Measurements from ENCODE around the gene TFDP2. TPM values are rescaled to one million over a fixed set of nuclear protein-coding genes. Genes with fewer than 3 reads are reported as not detected.
"Not testable (repeated sequence)": the region's sequence is repeated elsewhere in the genome, so short reads cannot be mapped to it uniquely, and the experiment has no call there.

The TFDP2 gene
- total RNA-seq, 2 experiments from 2014 or later = 33.1 to 34.2 TPM

GRCh38 chr3:142077155-142077858 lies 72.0 kb downstream of the TFDP2 start:
- peaks cover 9% of the 10 kb centered on the region for H3K9me3 Mint-ChIP-seq
- no peaks in the 10 kb centered on the region for H3K4me1 Mint-ChIP-seq (ENCODE audit: low read depth)
- H3K27ac ChIP-seq (ENCODE audit: low read depth in 1 of 2, low read length in 2 of 2) = no peak overlapping the region
- H3K4me3 Mint-ChIP-seq = no peak overlapping the region
- DNase-seq (no peak), ATAC-seq (ENCODE audit: poor library complexity) (no peak)
- no peaks in the 10 kb centered on the region for H3K27me3 Mint-ChIP-seq
- intact Hi-C loops (cut with DNase I, micrococcal nuclease) = no loop called here
- H3K4me1 ChIP-seq (ENCODE audit: insufficient read depth, low read length) = no peaks in the 10 kb centered on the region
- H3K27me3 ChIP-seq (ENCODE audit: control insufficient read depth in 1 of 2, insufficient read depth in 2 of 2, low read length in 2 of 2) = no peaks in the 10 kb centered on the region
- no peak for TF ChIP-seq CTCF (IDR thresholded peaks at IDR 0.05)
- POLR2A ChIA-PET = no interaction called here
- no peaks in the 10 kb centered on the region for H3K36me3 ChIP-seq (ENCODE audit: insufficient read depth, low read length)
- no peaks in the 10 kb centered on the region for H3K9me3 ChIP-seq (ENCODE audit: control insufficient read depth in 1 of 2, insufficient read depth in 1 of 2, low read length in 2 of 2)
- no peak overlapping the region for H3K4me3 ChIP-seq (ENCODE audit: low read length)
- CTCF ChIA-PET = no interaction called here
- peaks cover 50% of the 10 kb centered on the region for H3K36me3 Mint-ChIP-seq (ENCODE audit: low read depth)
- H3K27ac Mint-ChIP-seq = no peak overlapping the region

GRCh38 chr3:142075656-142076055 lies 73.7 kb downstream of the TFDP2 start:
- H3K27me3 ChIP-seq (ENCODE audit: control insufficient read depth in 1 of 2, insufficient read depth in 2 of 2, low read length in 2 of 2); CTCF ChIA-PET; H3K36me3 ChIP-seq (ENCODE audit: insufficient read depth, low read length); H3K27ac Mint-ChIP-seq; H3K4me1 ChIP-seq (ENCODE audit: insufficient read depth, low read length); ATAC-seq (ENCODE audit: poor library complexity); H3K9me3 ChIP-seq (ENCODE audit: control insufficient read depth in 1 of 2, insufficient read depth in 1 of 2, low read length in 2 of 2); H3K27ac ChIP-seq (ENCODE audit: low read depth in 1 of 2, low read length in 2 of 2); H3K4me3 ChIP-seq (ENCODE audit: low read length); DNase-seq; H3K27me3 Mint-ChIP-seq; POLR2A ChIA-PET; intact Hi-C loops (cut with DNase I, micrococcal nuclease); H3K4me1 Mint-ChIP-seq (ENCODE audit: low read depth); H3K9me3 Mint-ChIP-seq; H3K4me3 Mint-ChIP-seq: not testable (repeated sequence)
- peaks cover 38% of the 10 kb centered on the region for H3K36me3 Mint-ChIP-seq (ENCODE audit: low read depth)

- Mint-ChIP-seq H3K4me1 (ENCODE audit: low read depth) (no peaks in the 10 kb centered on the region), H3K27ac (no peak overlapping the region)
Observed at GRCh38 chr3:142072816-142073215, 76.5 kb downstream of the TFDP2 start.

More at GRCh38 chr3:142072816-142073215, 76.5 kb downstream of the TFDP2 start:
- Mint-ChIP-seq H3K4me3 (no peak overlapping the region), H3K36me3 (ENCODE audit: low read depth) (peaks cover 14% of the 10 kb centered on the region), H3K9me3 (no peaks in the 10 kb centered on the region), H3K27me3 (no peaks in the 10 kb centered on the region)
- DNase-seq (no peak), ATAC-seq (ENCODE audit: poor library complexity) (no peak)
- no peaks in the 10 kb centered on the region for H3K27me3 ChIP-seq (ENCODE audit: control insufficient read depth in 1 of 2, insufficient read depth in 2 of 2, low read length in 2 of 2)
- intact Hi-C loops (cut with DNase I, micrococcal nuclease) = no loop called here
- ChIA-PET CTCF (no interaction called here), POLR2A (interaction anchor here (0.6 kb wide), 1 partner anchor 408 kb away, joined by 3 read pairs; no protein-coding TSS in a partner anchor)
- H3K36me3 ChIP-seq (ENCODE audit: insufficient read depth, low read length) = no peaks in the 10 kb centered on the region
- no peaks in the 10 kb centered on the region for H3K9me3 ChIP-seq (ENCODE audit: control insufficient read depth in 1 of 2, insufficient read depth in 1 of 2, low read length in 2 of 2)
- H3K4me1 ChIP-seq (ENCODE audit: insufficient read depth, low read length) = no peaks in the 10 kb centered on the region
- H3K4me3 ChIP-seq (ENCODE audit: low read length) = no peak overlapping the region
- H3K27ac ChIP-seq (ENCODE audit: low read depth in 1 of 2, low read length in 2 of 2) = no peak overlapping the region
- TF ChIP-seq CTCF (IDR thresholded peaks at IDR 0.05) = no peak

Measured in CD4-positive, alpha-beta T cell (primary cell).